Kidney capillary endothelial cell (primary cell): ENCODE data around the gene SPDYC.
"Not testable (repeated sequence)": the region's sequence is repeated elsewhere in the genome, so short reads cannot be mapped to it uniquely, and the experiment has no call there.

Source experiments
- DNase-seq: peaks from one replicate; pipeline ENCODE4 v3.0.0-alpha.2; 2018; ENCODE audit warnings: low spot score

The SPDYC gene

DNA sequence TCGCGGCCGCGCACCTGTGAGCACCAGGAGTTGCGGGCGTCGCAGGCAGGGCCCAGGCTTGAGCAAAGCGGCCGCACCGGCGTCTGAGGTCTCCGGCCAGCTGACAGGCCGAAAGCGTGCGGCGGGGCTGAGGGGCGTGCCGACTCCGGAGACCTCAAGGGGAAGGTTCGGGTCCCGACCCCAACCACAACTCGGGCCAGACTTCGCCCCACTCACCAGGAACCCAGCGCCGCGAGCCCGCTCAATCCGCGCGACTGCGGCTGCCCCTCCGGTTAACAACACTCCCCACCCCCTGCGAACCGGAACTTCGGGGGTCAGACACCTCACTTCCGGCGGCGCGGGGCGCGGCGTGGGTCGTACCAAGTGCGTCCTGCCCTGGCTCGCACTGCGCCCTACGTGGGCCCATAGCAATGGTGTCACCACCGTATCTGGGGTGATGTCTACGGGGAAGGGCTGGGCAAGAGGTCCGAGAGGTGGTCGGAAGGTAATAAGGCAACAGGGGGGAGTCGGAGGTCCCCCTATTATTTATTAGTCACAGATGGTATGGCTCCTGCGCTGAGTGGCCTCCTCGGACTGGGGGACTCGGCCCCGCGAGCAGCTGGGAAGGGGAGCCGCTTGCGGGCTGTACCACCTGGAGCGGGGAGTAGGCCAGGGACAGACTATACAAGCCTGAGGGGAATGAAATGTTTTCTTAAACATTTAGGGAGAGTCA, 35.6 kb upstream of the SPDYC start, which contains the start of gene SYVN1:
Gene SYVN1 (minus strand): TSS at position 280 of the 712 bp plus-strand sequence. CDS start 918 bp downstream, outside the sequence.
- DNase-seq = peak; percentile 86

DNA sequence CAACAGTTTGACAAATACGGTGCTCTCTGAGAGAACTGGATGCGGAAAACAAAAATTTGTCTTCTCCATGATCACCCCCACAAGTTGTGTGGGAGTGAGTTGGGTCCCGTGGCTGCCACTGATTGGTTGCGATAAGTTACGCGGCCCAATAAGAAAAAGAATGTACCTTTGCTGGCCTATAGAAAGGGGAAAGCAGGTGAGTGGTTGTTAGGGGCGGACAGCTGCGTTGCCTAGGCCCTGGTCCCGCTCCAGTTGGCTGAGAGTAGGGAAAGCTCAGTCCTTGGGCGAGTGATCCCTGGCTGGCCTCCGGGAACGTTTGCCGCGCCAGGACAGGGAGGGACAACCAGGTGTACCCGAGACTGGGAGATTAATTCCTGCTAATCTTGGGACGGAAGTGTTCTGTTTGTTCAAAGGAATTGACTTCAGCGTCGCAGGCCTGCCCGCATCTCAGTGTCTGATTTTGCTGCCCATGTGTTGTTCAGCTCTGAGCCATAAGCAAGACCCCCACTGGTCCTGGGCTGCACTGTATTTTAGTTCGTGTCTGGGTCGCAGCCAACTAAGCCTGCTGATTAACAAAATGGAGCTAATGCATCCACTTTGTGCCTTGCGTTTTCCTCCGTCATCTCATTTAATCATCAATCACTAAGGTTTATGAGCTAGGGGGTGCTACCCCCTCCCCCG, 34.9 kb upstream of the SPDYC start:
- DNase-seq = peak; percentile 97

DNA sequence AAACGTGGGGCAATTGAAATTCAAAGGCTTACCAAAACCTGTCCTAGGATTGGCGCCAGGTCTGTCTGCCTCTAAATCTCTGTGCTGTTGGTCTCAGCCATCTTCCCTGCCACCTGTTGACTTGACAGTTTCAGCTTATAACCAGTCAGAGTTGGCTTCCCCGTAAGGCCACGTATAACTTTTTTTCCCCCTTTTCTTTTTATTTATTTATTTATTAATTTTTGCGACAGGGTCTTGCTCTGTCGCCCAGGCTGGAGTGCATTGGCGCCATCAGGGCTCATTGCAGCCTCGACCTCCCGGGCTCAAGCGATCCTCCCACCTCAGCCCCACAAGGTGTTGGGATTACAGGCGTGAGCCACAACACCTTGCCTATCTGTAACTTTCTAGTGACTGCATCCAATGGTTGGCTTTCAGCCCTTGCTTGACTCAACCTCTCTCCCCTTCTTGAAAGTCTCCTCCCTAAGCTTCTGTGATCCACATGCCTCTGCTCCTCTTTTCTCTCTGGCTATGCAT, 34.3 kb upstream of the SPDYC start:
- DNase-seq = no peak

DNA sequence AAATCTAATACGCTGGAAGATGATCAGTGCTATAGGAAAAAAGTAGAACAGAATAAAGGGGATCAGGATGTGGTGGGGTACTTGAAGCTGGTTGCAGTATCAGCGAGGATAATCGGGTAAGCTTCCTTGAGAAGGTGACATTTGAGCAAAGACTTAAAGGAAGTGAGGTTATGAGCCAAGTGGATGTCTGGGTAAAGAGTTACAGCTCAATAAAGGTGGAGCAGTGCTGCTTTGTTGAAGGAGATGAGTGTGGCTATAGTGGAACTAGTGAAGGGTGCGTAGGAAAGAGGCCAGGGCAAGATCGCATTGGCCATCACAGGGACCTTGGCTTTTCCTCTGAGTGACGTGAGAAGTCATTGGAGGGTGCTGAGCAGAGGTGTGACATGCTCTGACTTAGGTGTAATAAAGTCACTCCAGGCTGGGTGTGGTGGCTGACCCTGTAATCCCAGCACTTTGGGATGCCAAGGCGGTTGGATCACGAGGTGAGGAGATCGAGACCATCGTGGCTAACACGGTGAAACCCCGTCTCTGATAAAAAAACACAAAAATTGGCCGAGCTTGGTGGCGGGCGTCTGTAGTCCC, 33.4 kb upstream of the SPDYC start:
- DNase-seq = no peak

DNA sequence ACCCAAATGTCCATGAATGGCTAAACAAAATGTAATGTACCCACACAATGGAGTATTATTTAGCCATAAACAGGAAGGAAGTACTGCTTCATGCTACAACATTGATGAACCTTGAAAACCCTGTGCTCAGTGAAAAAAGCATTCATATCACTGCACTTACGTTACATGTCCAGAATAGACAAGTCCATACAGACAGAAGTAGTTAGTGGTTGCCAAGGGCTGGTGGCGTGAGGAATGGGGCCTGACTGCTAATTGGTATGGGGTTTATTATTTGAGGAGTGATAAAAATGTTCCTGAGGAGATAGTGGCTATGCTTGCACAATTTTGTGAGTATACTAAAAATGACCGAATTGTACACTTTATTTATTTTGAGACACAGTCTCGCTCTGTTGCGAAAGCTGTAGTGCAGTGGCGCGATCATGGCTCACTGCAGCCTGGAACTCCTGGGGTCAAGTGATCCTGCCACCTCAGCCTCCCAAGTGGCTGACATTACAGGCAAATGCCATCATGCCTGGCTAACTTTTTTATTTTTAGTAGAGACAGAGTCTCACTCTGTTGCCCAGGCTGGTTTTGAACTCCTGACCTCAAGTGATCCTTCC, 28.0 kb upstream of the SPDYC start:
- DNase-seq = no peak

DNA sequence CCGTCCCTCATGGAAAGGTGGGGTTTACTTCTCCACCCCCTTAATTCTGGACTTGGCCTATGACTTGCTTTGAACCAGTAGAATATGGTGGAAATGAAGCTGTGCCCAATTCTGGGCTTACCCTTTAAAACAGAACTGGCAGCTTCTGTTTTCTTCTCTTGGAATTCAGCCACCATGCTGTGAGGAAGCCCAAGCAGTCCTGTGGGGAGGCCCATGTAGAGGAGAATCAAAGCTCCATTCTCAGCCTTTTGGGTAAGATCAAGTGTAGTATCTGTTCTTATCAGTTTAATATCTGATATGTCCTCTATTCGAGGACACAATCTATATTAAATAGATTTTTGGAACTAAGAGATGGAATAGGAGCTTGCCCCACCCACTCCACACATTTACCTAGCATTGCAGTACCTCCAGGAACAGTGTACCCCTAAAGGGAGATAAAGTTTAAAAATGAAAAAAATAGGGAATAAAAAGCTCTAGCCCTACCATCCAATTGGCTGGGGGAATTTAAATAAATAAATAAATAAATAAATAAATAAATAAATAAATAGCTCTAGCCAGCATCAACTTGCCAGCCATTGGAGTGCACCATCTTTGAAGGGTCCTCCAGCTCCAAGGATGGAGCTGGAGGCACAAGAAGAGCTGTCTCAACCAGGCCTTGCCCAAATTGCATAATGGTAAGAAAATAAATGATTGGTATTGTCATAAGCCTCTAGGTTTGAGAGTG, 22.5 kb upstream of the SPDYC start:
- DNase-seq = no peak

DNA sequence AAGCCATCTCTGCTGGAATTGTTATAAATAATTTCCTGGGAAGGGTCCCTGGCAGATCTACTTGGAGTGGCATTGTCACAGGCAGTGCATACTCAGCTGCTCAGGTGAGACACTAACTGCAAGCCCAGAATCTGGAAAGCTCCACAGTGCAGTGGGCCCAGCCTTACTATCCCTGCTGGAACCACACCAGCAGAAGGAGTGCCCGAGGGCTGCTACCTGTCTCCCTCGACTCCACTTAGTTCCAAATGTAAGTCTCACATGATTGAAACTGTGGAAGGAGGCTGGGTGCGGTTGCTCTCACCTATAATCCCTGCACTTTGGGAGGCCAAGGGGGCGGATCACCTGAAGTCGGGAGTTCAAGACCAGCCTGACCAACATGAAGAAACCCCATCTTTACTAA, 21.4 kb upstream of the SPDYC start:
- no peak for DNase-seq

DNA sequence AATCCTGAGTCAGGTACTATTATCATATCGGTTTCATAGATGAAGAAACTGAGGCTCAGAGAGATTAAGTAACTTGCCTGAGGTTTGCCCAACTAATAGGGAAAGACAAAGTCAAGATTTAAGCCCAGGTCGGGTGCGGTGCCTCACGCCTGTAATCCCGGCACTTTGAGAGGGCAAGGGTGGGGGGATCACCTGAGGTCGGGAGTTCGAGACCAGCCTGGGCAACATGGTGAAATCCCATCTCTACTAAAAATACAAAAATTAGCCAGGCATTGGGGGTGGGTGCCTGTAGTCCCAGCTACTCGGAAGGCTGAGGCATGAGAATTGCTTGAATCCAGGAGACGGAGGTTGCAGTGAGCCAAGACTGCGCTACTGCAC, 19.9 kb upstream of the SPDYC start:
- DNase-seq = not testable (repeated sequence)

DNA sequence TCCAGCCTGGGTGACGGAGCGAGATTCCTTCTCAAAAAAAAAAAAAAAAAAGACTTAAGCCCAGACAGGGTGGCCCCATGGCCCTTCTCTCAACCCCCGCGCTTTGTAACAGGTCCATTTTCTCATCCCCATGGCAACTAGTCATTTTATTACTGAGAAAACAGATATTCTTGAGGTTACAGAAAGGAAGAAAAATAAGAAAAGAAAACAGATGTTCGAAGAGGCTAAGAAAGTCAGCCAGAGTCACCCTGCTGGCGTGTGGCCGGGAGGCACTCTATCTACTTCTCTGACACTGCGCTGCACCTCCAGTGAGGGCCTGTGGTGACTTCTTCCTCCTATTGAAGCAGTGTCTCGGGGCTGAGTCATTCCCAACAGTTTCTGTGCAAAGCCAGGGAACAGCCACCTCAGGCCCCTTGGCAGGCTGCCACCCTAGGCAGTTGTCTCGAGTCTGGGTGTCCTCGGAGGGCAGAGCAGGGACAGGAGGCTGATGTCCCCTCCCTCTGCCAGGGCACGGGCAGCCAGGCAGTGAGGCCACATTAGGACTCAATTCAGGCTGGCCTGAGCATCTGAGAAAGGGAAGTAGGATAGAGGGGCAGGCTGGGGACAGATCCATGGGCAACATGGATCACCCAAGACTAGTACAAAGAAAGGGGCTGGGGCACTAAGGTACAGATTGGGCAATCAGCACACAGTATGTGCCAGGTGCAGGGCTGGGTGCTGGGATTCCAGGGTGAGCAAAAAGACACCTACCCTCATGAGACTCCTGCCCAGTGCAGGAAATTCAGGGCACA, 19.3 kb upstream of the SPDYC start:
- DNase-seq = peak; percentile 81

DNA sequence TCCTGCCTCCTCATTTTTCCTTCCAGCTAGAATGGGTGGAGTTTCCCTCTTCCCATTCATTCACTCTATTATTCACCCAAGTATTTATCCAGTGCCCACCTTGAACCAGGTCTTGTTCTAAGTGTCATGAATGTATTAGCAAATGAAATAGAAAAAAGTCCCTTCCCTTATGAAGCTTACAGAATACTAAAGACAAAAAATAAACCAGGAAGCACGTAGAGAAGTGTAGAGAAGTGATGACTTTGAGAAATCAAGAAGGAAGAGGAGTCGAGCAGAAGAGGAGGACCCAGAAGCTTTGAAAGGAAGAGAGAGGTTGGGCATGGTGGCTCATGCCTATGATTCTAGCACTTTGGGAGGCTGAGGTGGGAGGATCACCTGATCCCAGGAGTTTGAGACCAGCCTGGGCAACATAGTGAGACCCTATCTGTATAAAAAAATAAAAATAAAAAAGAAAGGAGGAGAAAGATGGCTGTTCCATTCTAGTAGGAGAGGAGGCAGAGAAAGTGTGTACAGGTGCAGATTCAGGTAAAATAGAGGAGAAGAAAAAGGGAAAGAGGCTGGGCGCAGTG, 18.6 kb upstream of the SPDYC start:
- no peak for DNase-seq

DNA sequence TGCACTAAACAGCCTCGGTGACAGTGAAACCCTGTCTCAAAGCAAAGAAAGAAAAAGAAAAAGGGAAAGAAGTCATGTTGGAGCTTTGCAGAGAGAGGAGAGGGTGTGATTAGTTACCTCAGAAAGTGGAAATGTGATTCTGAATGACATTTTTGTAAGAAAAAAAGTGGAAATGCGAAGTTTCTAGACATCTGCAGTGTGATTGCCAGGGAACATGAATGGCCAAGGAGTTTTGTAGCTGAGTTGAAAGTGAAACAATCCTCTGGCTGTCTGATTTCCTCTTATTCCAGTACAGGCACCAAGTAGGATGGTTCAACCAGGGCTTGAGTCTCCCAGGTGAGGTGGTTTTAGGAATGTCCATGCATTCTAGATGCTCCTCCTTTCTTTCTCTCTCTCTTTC, 17.9 kb upstream of the SPDYC start:
- no peak for DNase-seq

DNA sequence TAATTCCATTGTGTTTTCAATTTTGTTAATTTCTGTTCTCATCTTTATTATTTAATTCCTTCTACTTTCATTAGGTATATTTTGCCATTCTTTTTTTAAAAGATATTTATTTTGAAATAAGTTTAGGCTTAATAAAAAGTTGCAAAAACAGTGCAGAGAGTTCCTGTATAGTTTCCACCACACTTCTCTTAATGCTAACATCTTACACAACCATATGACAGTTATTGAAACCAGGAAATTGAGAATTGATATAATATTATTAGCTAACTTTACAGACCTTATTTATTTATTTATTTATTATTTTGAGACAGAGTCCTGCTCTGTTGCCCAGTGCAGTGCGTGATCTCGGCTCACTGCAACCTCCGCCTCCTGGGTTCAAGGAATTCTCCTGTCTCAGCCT, 13.8 kb upstream of the SPDYC start:
- no peak for DNase-seq

DNA sequence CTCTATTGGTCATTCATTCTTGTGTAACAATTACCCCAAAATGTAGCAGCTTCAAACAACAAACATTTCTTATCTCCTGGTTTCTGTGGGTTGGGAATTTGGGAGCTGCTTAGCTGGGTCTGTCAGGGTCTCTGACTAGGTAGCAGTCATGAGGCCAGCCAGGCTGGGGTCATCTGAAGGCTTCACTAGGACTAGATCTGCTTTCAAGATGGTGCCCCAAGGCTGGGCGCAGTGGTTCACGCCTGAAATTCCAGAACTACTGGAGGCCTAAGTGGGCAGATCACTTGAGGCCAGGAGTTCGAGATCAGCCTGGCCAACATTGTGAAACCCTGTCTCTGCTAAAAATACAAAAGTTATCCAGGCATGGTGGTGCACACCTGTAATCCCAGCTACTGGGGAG, 13.1 kb upstream of the SPDYC start:
- DNase-seq = no peak

DNA sequence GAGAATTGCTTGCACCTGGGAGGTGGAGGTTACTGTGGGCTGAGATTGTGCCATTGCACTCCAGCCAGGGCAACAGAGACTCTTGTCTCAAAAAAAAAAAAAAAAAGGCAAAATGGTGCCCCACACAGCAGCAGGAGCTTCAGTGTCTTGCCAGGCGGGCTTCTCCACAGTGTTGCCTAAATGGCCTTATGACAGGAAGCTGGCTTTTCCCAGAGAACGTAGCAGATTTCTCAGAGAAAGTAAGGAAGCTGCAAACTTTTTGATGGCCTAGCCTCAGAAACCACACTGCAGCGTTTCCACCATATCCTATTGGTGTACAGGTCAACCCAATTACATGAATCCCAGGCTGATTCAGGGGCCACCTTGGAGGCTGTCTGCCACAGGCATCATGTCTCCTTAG, 12.7 kb upstream of the SPDYC start:
- DNase-seq = no peak

DNA sequence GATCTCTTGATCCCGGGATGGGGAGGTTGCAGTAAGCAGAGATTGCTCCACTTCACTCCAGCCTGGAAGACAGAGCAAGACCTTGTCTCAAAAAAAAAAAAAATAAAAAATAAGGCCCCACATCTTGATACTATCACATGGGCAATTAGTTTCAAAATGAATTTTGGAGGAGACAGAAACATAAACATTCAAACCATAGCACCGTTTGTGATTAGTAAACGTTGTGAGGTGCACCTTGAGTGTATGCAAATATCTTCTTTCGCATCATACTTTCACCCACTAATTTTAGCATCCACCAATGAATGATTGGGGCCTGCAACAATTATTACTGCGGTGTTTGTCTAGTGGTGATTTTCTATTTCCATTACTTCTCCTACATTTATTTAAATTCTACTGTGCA, 11.0 kb upstream of the SPDYC start:
- DNase-seq = no peak

DNA sequence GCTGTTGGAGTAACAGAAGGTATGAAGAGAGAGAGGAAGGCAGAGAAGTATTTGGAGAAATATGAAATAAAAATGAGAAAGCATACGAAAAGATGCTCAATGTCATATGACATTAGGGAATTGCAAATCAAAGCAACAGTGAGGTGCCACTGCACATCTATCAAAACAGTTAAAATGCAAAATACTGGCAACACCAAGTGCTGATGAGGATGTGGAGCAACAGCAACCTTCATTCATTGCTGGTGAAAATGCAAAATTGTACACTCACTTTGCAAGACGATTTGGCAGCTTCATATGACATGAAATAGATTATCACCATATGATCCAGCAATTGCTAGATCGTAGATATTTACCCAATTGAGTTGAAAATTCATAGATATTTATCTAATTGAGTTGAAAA, 9.4 kb upstream of the SPDYC start:
- DNase-seq = no peak

DNA sequence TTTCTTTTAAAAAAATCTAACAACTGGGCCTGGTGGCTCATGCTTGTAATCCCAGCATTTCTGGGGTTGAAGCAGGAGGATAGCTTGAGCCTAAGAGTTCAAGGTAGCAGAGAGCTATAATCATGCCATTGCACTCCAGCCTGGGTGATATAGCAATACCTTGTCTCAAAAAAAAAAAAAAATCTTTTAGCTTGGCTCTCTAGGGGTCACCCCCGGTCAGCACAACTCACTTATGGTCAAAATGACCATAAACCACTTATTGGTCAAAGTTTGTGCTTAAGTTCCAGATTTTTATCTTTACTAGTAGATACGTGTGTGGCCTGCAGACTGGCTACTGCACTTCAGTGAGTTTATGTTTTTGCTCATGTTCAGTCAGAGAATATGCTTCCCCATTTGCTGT, 6.3 kb upstream of the SPDYC start:
- no peak for DNase-seq

DNA sequence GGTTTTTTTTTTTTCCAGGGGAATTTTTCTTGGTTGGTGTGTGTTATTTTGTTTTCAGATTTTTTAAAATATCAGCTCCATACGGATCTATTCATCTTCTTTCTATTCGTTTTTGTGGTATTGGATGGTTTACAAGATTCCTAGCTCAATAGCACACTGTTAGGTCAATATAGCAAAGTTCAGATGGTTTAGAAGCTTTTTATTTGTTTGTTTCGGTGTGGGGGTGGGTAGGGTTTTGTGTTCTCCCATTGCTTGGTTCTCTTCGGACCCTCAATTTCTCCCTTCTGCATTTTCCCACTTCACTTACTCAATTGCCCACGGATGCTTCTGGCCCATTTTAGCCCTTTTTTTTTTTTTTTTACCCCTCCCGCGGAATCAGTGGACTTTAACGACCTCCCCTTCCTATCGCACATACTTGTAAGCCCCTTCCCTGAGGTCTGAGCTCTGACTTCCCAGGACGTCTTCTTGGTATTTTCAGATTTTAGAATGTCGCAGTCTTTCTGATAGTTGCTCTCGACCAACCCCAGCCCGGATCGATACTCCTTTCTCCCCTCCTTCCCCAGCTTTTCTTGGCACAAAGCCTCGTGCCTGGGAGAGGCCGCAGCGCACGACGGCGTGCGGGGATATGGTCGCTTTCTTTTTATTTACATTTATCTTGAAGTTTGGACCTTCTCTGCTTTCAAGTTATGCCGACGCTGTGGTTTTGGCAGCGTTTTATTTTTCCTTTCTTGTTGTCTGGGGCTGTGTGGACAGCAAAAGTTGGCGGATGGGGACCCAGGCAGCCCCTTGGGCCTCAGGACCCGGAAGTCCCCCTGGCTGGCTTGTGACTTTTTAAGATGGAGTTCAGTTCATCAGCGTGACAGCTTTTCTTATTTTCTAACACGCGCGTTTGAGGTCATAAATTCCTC, 4.4 kb upstream of the SPDYC start:
- no peak for DNase-seq

DNA sequence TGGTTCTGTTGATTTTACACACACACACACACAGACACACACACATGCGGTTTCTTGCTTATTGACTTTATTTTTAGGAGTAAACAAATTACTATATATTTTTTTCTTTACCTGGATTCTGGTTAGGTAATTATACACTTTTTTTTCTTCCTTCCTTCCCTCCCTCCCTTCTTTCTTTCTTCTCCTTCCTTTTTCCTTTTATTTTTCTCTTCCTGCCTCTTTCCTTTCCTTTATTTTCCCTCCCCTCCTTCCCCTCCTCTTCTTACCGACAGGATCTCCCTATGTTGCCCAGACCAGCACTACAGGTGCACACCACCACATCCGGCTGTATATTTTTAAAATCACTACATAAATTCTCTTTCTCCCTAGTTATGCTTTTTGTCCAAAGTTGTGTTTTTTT, 3.1 kb upstream of the SPDYC start:
- DNase-seq = no peak

DNA sequence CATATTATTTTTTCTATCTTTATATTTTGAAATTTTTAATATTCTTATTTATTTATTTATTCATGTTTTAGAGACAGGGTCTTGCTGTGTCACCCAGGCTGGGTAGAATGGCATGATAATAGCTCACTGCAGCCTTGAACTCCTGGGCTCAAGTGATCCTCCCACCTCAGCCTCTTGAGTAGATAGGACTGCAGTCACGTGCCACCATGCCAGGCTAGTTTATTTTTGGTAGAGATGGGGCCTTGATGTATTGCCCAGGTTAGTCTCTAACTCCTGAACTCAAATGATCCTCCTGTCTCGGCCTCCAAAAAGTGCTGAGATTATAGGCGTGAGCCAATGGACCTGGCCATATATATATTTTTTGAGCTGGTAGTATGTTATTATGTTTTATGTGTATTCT, 2.4 kb upstream of the SPDYC start:
- DNase-seq = no peak
